ENCODE results near the gene ANGEL1. TPM values are rescaled to one million over a fixed set of nuclear protein-coding genes. Genes with fewer than 3 reads are reported as not detected.
A peak's percentile ranks its signal among the peaks of the same experiment; 100 is the strongest.

ANGEL1 gene
- total RNA-seq, 1 donor from 2014 or later: 9.3 TPM

DNA sequence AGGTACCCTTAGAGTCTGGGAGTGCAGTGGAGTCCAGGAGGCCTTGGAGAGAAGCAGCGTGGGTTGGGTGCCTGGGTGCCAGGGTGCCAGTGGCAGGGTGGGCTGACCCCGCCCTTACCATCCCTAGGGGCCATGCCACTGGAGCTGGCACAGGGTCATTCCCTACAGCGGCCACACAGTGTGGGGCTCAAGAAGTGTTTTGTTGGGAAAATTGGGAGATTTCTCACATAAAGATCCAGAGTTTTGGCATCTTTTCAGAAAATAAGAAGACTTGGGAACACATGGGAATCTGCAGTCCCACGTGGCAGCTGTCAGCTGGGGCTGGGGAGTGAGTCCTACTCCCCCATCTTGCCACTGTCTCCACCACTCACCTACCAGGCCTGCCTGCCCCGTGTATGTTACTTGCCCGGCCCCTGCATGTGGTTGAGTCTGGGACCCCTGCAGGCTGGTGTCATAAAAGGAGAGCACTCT, 47.2 kb downstream of the ANGEL1 start:
- no peak for ATAC-seq

DNA sequence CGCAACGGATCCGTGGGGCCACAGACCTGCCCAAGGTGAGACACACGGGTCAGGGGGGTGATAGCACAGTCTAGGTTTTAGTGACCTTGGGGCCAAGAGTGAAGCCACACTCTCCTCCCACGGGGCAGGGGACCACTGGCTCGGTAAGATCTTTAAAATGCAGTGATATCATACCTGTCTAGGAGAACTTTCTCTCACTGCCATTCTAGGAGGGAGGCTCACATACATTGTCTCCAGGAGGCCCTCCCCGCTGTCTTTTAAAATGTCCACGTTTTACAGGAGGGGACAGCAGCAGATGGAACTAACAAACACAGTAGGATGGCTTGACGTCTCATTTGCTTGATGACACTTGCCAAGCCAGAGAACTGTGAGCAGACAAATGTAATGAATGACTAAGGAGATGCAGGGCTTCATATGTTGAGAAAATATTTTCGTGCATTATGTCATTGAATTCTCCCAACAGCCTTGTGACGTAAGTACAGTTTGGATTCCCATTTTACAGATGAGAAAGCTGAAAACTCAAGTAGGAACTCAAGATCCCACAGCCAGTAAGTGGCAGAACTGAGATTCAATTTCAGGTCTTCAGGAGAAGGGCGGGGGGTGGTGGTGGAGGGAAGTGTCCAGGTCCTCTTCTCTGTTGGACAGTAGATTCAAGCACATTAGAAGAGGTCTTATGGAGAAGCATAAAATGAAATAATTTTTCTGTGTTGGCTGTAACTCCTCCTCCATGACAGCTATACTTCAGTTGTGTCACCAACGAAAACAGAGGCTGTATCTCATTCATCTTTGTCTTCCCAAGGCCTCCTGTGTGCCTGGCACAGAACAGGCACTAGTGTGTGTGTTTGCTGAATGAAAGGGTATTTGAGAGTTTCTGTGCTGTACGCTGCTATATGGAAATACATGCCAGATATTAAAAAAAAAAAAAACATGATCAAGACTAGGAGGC, 49.3 kb downstream of the ANGEL1 start:
- no peak for ATAC-seq

DNA sequence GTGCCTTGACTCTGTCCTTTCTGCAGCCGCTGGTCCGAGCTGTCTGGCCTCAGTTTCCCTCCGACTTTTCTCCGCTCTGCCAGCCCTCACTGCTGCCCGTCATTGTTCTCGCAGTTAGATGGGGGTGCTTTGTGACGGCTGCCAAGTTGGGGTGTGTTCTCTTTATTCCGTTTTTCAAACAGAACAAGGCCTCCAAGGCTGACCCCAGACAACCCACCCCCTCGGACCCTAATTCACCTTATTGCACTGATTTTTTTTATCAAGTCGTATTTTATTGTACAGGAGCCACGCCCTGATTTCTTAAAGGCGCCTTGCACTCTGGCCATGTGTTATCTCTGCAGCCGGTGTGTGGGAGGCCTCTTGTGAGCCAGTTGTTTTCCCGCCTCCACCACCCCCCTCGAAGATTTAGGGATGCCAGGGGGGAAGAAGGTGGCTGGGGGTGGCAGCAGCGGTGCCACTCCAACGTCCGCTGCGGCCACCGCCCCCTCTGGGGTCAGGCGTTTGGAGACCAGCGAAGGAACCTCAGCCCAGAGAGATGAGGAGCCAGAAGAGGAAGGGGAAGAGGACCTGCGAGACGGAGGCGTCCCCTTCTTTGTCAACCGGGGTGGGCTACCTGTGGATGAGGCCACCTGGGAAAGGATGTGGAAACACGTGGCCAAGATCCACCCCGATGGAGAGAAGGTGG, 50.1 kb downstream of the ANGEL1 start:
- ATAC-seq: no peak

DNA sequence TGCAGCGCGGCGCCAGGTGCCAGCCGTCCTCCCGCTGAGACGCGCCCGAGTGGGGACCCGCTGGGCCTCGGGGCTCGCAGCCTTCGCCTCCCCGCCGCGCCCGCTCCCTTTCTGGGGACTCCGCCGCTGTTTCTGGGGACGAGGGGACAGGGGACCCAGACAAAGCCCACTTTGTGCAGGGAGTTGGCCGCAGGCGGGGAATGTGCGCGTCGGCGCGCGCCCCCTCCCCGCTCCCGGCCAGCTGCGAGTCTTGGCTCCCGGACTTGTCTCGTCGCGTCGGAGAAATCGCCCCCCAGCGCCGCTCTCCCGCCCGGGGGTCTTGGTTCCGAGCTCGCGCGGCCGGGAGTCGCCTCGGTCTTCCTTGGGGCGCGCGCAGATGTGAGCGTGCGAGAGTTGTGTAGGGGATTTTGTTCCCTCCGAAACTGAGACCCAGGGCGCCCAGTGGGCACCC, 50.7 kb downstream of the ANGEL1 start:
- no peak for ATAC-seq

DNA sequence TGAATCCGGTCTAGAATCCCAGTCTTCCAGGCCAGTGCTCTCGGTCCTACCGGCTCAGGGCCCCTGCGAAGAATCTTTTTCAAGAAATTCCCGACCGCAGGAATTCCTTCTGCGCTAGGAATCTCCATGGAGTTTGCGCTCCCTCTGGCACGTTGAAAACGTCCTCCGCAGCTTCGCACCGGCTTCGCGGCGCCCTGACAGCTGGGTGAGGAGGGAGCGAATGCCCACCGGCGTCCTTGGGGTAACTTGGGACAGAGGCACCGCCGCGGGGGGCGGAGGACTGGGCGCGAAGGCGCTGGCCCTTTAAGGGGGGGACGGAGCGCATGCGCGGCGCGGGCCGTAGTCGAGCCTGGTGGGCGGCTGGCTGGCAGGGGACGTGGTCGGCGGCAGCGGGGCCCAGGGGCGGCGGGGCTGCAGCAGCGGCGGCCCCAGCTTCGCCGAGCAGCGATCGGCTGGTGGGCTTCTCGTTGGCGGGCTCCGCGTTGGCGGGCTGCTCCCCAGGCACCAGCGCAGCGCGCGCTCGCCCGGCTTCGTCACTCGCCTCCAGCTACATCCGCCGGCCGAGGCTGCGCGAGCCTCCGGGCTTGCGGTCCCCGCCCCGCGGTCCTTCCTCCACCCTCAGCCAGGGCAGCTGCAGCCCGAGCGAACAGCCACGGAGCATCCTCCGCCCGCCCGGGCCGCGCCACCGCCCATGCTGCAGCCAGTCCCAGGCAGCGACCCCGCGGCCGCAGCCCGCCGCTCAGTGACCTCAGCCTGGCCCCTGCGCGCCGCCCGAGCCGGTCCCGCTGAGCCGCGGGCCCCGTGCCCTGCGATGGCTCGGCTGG, 51.3 kb downstream of the ANGEL1 start, which contains the start of gene VASH1:
Gene VASH1, plus strand, starts transcription at position 333 of the 824 bp plus-strand sequence. CDS start 1,354 bp downstream, outside the sequence.
- peak; percentile 65 for ATAC-seq

DNA sequence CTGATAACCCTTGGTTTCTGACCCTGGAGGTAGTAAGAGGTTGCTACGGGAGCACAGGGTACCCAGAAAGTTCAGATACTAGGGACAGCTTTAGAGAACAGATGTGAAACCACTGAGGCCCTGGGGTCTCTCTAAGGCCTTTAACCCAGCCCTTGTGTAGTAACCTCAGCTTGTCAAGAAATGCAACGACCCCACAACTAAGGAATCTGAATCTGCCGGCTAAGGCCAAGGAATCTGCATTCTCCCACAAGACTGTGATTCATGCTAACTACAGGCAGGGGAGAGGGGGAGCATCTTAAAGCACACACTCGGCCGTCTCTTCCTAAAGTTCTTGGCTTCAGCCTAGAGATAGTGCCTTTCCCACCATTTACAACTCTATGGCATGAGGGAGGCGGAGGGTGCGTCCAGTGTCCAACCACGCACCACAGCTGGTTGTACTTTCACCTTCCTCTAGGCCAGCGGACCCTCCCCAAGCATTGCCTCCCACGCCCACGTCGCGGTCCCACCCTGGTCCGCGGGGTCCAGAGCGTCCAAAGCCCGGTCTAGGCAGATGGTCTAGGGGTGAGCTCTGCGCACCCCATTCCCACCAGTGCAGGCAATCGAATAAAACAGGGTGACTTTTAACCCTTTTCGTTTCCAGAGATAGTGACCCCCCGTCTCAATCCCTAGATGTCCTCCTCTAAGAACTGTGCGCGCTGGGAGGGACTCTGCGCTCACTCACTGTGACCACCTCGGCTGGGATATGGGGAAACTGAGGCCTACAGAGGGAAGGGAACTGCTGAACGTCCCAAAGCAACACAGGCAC, 52.1 kb downstream of the ANGEL1 start:
- ATAC-seq: no peak

DNA sequence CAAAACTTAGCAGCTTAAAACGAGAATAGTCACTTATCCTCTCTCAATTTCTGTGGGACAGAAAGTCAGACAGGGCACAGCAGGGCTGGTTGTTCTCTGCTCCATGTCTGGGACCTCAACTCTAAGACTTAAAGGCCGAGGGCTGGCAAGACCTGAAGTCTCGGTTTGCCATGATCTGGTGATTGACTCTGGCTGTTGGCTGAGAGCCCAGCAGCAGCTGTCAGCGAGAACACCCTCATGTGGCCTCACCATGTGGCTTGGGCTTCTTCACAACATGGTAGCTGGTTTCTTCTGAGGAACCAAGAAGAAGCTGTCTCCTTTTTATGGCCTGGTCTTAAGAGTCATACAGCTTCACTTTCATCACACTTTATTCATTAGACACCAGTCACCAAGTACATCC, 53.1 kb downstream of the ANGEL1 start:
- ATAC-seq: no peak

DNA sequence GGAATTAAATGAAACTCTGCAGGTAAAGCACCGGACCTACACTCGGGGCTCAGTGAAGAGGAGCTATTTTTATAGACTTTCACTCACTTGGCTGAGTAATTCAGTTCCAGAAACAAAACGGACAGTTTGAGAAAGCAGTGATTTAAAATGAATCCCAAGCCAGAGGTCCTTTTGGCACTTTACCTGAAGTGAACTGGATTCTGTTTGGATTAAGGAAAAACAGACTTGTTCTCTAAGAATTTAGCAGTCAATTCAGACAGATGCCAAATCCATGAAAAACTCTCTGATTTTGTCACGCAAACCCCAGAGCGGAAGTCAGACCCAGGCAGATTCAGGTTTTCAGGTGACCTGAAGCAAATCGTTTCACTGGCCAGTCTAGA, 56.3 kb downstream of the ANGEL1 start:
- ATAC-seq: no peak

DNA sequence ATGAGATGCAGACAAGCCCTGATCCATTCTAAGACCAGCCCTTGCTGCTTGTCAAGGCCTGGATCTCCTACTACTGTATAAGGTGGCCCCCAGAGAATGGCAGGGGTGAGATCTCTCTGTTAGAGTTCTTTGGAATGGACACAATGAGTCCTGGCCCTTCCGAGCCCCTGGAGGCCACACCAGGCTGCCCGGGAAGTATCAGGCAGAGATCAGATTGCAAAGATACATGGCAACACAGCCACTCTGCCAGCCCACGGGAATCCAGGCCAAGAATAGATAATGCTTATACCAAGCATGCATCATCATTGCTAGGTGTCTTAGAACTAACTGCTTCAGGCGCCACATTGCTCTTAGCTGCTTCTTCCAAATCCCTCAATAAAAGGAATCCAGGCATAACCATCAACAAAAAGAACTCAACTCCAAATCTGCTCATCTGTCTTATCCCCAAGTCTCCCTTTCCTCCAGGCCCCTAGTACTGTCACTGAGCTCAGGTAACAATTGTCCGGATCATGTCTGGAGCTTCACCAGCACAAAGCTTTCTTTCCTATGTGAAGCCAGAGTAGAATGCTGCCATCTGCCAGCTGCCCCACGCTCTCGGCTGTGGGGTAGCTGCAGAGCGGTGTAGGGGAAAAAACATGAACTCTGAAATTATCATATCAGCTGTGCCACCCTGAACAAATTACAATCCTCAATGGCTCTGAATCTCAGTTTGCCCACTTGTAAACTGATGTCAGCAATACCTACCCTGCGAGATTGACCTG, 56.9 kb downstream of the ANGEL1 start:
- ATAC-seq: no peak

DNA sequence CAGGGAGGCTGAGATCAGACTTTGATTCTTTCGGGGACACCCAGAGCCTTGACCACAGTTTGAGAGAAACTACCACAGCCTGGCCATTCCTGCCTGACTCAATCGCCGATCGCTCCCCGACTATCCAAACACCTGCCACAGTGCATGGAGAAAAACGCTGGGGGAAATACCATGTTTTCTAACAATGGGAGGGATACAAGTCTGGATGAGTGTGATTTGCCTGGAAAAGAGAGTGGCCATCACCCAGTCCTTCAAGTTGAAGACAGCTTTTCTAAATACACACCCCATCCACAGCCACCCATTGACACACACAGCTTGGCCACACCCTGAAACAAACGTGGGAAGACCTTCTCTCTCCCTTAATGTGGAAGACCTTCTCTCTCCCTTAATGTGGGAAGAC, 58.1 kb downstream of the ANGEL1 start:
- no peak for ATAC-seq

DNA sequence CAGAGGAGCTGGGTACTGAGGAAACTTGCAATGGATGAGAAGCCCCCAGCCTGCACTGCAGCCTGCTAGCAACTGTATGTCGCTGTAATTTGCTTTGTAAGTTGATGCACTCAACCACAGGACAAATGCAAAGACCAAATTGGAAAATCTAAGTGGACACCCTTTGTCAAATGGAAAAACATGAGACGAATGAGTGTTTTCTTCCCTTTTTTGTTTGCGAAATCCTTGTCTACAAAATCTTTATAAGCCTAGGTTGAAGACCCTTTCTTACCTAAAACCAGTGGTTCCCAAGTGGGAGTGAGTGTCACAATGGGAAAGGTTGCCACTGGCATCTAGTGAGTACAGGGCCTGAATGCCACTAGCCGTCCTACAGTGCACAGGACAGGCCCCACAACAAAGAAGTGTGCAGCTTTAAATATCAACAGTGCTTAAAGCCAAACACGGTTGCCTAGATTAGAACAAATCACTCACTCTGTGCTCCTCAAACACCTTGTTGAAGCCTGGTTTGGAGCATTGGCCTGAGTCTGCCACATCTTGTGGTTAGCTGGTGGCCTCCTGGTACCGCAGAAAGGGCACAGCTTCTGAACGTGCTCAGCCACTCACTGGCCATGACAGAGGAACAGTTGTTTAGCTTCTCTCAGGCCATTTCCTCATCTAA, 59.0 kb downstream of the ANGEL1 start:
- ATAC-seq: no peak

DNA sequence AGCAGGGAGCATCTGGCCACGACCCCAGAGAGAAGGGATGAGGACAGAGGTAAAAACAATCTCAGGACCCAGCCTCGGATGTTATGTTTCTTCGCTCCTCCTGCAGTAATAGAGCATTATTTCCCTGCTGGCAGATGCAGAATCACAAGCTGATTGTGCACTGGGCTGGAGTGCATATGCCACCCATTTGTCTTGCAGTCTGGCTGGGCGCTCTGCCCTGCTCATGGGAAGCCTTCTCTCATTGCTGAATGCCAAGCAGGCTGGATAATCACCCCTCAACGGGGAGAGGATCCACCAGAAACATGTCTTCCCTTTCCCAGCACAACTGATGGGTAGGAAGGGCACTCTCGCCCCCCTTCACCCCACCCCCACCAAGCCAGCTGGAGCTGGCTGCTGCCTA, 59.9 kb downstream of the ANGEL1 start:
- no peak for ATAC-seq

DNA sequence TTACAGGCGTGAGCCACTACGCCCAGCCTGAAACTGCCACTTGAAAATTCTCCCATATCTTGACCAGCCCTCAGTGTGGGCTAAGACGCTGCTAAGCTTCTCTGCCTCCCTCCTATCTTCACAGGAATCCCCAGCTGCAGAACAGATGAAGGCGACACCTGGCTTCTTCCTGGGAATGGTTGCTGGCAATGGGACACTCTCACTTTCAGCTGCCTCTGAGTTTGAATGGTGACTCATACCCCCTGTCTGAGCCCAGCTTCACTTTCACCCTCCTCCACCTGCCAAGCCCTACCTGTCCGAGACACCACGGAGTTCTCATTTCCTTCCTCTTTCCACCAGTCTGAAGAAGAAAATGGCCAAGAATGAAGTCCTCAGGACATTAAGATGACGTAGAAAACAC, 69.7 kb downstream of the ANGEL1 start:
- peak; percentile 67 for ATAC-seq

DNA sequence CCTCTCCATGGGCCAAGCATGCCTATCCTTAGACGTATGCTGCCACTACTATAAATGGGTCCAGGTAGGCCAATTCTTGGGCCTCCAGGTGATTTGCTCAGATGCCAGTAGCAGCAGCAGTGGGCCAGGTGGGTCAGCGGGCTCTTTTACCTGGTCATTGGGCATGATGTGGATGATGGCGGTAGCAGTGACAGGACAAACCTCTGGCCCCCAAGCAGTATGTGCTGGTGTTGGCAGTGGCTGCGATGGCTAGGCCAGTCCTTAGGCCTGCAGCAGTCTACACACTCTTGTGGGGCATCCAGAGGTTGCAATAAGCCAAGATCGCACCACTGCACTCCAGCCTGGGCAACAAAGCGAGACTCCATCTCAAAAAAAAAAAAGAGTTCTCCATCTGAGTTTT, 70.5 kb downstream of the ANGEL1 start:
- ATAC-seq: no peak

DNA sequence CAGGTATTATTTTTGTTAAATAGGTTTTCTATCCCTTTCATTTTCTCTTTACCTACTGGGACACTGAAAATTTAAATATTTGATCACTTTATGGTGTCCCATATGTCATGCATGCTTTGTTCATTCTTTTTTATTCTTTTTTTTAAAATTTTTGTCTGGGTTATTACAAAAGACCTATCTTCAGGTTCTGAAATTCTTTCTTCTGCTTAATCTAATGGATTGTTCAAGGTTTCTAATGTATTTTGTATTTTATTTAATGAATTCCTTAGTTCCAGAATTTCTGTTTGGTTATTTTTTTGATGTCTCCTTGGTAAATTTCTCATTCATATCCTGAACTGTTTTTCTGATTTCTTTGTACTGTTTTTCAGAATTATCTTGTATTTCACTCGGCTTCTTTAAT, 71.6 kb downstream of the ANGEL1 start:
- ATAC-seq: no peak

Other genes with a start within 250 kb of the ANGEL1 start
- gene VASH1, start 51.4 kb downstream of the ANGEL1 start, total RNA-seq: 1.4 TPM
- gene LRRC74A, start 13.5 kb upstream of the ANGEL1 start, total RNA-seq: not detected
- 14.2 TPM for gene IRF2BPL, start 215.8 kb upstream of the ANGEL1 start, total RNA-seq

Data from esophagus mucosa (tissue), 1 donor.